Measurements from ENCODE around the gene BPHL.
"Not testable (repeated sequence)": the region's sequence is repeated elsewhere in the genome, so short reads cannot be mapped to it uniquely, and the experiment has no call there.

The BPHL gene

GRCh38 chr6:3122823-3123182 lies 4.3 kb downstream of the BPHL start:
- no peak for DNase-seq (ENCODE audit: low spot score)

- no peak for DNase-seq (ENCODE audit: low spot score)
These were observed 6.2 kb downstream of the BPHL start for GRCh38 chr6:3124667-3125066.

- DNase-seq (ENCODE audit: low spot score) = no peak
These were observed 7.3 kb downstream of the BPHL start for GRCh38 chr6:3125815-3126214.

- DNase-seq (ENCODE audit: low spot score) = no peak
These were observed 10.0 kb downstream of the BPHL start for GRCh38 chr6:3128356-3129108.

GRCh38 chr6:3131695-3132094 lies 13.2 kb downstream of the BPHL start:
- no peak for DNase-seq (ENCODE audit: low spot score)

- no peak for DNase-seq (ENCODE audit: low spot score)
These were observed 15.0 kb downstream of the BPHL start for GRCh38 chr6:3133515-3133914.

- no peak for DNase-seq (ENCODE audit: low spot score)
These were observed 17.3 kb downstream of the BPHL start for GRCh38 chr6:3135668-3136291.

- DNase-seq (ENCODE audit: low spot score) = no peak
These were observed 17.9 kb downstream of the BPHL start for GRCh38 chr6:3136292-3137011.

- DNase-seq (ENCODE audit: low spot score) = no peak
These were observed 18.7 kb downstream of the BPHL start for GRCh38 chr6:3137057-3137777.

GRCh38 chr6:3137873-3138272 lies 19.4 kb downstream of the BPHL start:
- not testable (repeated sequence) for DNase-seq (ENCODE audit: low spot score)

- DNase-seq (ENCODE audit: low spot score) = no peak
These were observed 19.8 kb downstream of the BPHL start for GRCh38 chr6:3138341-3138740.

GRCh38 chr6:3139090-3139903 lies 20.8 kb downstream of the BPHL start:
- no peak for DNase-seq (ENCODE audit: low spot score)

- DNase-seq (ENCODE audit: low spot score) = no peak
These were observed 21.7 kb downstream of the BPHL start for GRCh38 chr6:3140201-3140600.

- DNase-seq (ENCODE audit: low spot score) = no peak
These were observed 24.0 kb downstream of the BPHL start for GRCh38 chr6:3142536-3142935.

GRCh38 chr6:3143158-3143557 lies 24.6 kb downstream of the BPHL start:
- DNase-seq (ENCODE audit: low spot score) = no peak

GRCh38 chr6:3144571-3144970 lies 26.1 kb downstream of the BPHL start:
- DNase-seq (ENCODE audit: low spot score) = no peak

GRCh38 chr6:3147914-3148757 lies 29.6 kb downstream of the BPHL start:
- DNase-seq (ENCODE audit: low spot score) = no peak

- no peak for DNase-seq (ENCODE audit: low spot score)
These were observed 33.2 kb downstream of the BPHL start for GRCh38 chr6:3151691-3152090.

GRCh38 chr6:3152689-3153088 lies 34.2 kb downstream of the BPHL start:
- DNase-seq (ENCODE audit: low spot score) = no peak

GRCh38 chr6:3155416-3155815 lies 36.9 kb downstream of the BPHL start:
- not testable (repeated sequence) for DNase-seq (ENCODE audit: low spot score)
